Activated T-helper 1 cell treated with Interleukin-2 at 50 U/mL for 16 hours (primary cell): Measurements from ENCODE around the gene RMDN2.
"Not testable (repeated sequence)": the region's sequence is repeated elsewhere in the genome, so short reads cannot be mapped to it uniquely, and the experiment has no call there.

Experiments
- DNase-seq: peaks from one replicate; pipeline ENCODE4 v3.0.0-alpha.2; 2020; ENCODE audit warnings: low read depth

RMDN2 gene

DNA sequence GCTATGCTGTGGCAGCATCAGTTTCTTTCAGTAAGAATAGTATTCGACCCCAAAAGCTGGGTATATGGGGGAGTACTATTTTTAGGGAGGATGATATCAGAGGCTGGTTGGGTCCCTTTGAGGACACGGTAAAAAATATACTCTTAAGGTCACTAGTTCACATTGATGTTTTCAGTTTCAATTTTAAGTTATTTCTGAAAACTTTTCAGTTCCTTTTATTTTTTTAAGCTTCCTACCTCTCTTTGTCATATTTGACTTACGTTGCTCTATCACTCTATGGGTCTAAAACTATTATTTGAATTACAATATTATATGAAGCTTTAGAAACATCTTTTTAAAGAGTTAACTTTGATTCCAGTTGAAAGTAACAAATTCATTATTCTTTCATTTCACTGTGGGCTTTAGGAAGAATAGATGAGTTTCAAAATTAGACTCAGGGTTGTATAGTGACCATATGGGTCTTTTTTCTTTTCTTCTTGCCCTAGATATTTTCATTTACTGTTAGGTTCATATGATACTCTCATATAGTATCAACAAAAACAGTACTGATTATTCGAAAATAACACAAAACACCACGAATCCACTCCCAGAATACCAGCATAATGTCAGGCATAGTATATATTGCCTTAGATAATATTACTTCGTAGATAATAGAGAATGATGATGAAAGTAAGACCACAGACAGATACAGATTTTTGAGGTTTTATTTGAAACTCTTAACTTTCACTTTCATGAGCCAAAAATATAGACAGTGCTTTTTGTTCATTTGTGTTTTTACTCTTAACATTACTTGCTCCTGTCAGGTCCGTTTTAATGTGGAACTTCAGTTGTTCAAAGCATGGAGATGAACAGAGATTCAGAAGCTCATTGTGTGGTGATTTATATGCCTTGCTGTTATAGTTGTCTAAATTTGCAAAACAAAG is 9.8 kb downstream of the RMDN2 start:
- no peak for DNase-seq

DNA sequence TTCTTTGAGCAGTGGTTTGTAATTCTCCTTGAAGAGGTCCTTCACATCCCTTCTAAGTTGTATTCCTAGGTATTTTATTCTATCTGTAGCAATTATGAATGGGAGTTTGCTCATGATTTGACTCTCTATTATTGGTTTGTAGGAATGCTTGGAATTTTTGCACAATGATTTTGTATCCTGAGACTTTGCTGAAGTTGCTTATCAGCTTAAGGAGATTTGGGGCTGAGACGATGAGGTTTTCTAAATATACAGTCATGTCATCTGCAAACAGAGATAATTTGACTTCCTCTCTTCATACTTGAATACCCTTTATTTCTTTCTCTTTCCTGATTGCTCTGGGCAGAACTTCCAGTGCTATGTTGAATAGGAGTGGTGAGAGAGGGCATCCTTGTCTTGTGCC is 12.5 kb downstream of the RMDN2 start:
- DNase-seq: not testable (repeated sequence)

DNA sequence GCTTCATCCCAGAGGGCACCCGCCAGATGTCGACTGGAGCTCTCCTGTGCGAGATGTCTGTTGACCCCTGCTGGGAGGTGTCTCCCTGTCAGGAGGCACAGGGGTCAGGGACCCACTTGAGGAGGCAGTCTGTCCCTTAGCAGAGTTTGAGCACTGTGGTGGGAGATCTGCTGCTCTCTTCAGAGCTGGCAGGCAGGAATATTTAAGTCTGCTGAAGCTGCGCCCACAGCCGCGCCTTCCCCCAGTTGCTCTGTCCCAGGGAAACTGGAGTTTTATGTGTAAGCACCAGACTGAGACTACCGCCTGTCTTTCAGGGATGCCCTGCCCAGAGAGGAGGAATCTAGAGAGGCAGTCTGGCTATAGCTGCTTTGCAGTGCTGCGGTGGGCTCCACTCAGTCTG is 16.2 kb downstream of the RMDN2 start:
- DNase-seq: not testable (repeated sequence)

DNA sequence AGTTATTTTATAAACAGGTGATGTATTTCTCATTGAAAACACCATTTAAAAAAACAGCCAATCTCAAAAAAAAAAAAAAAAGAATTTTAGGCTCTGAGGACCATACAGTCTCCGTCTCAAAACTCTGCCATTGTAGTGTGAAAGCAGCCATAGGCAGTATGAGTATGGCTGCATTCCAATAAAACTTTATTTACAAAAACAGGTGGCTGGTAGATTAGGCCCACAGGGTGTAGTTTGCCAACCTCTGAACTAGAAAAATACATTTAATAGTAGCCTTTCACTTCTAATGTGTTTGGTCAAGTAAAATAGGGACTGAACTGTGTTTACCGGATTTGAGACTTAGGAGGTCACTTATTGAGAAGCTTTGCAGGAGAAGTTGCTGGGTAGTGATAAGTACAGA is 19.2 kb downstream of the RMDN2 start:
- no peak for DNase-seq

DNA sequence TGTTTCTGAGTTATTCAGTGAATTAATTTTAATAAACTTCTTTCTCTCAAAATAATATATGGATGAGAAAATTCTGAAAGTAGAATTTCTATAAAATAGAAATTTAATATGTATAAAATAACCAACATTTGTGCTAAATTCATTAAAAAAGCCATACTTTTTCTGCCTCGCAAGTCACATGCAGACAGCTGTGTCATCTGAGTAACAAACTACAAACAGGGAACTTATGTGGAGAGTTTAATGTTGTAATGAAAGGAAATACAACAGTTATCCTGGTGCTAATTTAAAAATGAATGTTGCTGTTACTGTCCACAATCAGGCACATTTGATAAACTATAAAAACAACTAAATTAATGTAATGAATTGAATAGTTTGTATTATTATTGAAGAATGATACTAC is 22.2 kb downstream of the RMDN2 start:
- no peak for DNase-seq

DNA sequence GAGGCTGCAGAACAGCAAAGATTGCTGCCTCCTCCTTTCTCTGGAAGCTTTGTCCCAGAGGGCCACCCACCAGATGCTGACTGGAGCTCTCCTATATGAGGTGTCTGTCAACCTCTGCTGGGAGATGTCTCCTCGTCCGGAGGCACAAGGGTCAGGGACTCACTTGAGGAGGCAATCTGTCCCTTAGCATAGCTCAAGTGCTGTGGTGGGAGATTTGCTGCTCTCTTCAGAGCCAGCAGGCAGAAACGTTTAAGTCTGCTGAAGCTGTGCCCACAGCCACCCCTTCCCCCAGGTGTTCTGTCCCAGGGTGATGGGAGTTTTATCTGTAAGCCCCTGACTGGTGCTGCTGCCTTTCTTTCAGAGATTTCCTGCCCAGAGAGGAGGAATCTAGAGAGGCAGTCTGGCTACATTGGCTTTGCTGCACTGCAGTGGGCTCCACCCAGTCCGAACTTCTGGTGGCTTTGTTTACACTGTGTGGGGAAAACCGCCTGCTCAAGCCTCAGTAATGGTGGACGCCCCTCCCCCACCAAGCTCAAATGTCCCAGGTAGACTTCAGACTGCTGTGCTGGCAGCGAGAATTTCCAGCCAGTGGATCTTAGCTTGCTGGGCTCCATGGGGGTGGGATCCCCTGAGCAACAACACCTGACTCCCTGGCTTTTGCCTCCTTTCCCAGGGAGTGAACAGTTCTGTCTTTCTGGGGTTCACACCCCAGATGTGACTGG is 37.1 kb downstream of the RMDN2 start:
- DNase-seq: not testable (repeated sequence)

DNA sequence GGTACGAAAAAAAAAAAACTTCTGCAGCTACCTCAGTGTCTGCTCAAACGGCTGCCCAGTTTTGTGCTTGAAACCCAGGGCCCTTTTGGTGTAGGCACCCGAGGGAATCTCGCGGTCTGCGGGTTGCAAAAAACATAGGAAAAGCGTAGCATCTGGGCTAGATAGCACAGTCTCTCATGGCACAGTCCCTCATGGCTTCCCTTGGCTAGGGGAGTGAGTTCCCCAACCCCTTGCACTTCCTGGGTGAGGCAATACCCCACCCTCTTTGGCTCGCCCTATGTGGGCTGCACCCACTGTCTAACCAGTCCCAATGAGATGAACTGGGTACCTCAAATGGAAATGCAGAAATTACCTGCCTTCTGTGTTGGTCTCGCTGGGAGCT is 37.6 kb downstream of the RMDN2 start:
- DNase-seq: not testable (repeated sequence)

DNA sequence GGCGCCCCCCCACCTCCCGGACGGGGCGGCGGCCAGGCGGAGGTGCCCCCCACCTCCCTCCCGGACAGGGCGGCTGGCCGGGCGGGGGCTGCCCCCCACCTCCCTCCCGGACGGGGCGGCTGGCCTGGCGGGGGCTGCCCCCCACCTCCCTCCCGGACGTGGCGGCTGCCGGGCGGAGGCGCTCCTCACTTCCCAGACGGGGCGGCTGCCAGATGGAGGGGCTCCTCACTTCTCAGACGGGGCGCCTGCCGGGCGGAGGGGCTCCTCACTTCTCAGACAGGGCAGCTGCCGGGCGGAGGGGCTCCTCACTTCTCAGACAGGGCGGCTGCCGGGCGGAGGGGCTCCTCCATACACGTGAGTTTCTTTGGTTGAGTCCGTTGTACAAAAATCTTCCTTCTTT is 38.8 kb downstream of the RMDN2 start:
- DNase-seq: not testable (repeated sequence)

DNA sequence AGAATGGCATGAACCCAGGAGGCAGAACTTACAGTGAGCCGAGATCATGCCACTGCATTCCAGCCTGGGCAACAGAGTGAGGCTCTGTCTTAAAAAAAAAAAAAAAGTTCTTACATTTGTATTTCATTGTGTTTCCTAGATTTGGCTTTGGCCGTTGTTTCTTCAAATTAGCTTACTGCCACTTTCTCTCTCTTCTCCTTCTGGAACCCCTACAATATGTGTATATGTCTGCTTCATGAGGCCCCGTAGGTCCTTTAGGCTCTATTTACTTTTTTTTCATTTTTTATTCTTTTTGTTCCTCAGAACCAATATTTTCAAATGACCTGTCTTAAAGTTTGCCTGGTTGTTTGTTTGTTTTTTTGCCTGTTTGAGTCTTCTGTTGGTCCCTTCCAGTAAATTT is 41.2 kb downstream of the RMDN2 start:
- DNase-seq: no peak

DNA sequence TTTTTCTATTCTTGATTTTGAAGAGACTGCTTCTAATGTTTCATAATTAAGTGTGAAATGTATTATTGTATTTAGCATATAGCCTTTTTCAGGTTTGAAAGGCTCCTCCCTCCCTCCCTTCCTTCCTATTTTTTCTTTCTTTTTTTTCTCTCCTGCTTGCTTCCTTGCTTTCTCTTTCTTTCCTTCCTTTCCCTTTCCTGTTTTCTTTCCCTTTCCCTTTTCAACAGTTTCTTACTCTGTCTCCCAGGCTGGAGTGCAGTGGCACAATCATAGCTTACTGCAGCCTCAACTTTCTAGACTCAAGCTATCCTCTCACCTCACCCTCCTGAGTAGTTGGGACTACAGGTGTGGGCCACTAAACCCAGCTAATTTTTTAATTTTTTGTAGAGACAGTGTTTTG is 44.6 kb downstream of the RMDN2 start:
- no peak for DNase-seq

DNA sequence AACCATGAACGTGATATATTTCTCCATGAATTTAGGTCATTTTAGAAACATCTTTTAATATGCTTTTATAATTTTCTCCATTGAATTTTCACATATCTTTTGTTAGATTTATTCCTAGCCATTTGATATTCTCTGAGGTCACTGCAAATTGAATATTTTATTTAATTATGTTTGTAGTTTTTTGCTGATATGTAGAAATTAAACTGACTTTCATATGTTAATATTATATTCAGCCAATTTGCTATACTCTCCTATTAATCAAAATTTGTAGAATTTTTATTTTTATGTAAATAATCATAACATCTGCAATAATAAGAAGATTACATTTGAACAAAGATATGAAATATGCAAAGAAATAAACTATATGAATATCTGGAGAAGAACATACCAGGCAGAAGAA is 46.9 kb downstream of the RMDN2 start:
- DNase-seq: no peak

DNA sequence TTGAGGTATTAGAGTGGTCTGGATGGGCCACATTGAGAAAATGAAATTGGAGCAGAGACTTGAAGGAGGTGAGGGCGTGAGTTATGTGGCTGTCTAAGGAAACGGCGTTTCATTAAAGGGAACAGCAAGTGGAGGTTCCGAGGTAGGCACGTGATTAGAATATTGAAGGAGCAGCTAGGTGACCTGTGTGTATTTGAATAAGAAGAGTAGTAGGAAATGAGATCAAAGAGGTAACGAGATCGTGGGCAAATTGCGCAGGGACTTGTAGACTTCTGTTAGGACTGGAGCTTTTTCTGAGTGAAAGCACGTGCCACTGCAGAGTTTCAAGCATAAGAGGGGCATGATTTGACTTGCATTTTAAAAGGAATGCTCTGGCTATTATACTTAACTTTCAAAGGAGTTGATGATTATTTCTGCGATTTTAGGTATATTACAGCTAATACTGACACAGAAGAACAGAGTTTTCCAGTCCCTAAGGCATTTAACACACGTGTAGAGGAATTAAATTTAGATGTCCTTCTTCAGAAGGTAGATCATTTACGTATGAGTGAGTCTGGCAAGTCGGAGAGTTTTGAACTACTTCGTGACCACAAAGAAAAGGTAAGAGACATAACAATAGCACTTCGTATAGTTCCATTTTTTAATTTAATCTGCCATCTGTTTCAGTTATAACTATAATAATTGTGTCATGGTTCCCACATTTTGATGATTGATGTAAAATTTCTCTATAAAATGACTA is 48.7 kb downstream of the RMDN2 start:
- DNase-seq: no peak

DNA sequence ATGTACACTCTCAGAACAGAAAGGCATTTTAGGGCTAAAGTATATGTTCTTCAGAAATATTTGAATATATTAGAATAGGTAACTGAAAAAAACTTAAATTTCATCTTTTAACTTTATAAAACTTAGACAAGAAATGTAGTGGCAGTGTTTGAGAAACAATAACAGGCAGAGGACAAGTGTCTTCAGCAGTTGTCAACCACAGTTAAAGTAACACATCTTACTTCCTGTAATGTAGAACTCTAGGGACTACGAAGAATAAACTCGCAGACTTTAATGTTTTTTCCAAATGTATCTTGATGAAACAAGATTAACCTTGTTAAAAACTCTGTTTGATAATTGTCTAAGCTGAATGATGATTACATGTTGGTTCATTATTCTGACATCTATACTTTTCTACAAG is 50.7 kb downstream of the RMDN2 start:
- DNase-seq: no peak

DNA sequence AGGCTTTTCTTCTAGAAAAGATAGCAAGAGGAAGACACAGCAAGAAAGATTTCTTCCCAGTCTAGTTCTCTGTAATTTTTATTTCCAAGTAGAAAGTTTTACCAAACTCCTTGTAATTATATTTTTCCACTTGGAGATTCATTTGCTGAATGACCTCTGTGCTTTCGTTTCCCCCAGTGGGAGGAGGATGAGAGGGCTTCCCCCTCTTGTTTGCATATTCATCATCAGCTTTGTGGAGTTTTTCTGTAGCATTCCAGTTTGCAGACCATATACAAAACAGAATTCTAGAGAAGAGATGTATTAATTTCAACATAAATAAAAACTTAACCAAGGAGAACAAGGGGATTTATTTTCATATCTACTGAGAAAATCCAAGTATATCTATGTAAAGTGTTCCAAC is 51.3 kb downstream of the RMDN2 start:
- no peak for DNase-seq

DNA sequence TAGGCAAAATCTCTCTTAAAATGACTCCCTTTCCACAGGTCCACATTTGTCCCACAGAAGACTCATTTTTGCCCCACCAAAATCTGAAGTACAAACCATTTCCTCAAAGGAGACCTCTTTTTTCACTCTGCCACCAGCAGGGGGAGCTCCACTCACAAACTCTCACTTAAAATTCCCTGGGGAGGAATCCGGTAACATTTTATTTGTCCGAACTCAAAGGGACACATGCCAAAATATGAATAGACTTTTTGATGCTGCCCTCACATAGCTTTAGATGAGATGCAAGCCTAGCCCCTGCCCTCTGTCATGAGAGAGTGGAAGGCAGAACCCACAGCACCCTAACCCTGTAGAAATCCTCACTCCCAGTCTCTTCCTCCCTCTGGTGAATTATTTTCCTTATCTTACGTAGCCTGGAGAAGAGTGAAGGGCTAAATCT is 57.1 kb downstream of the RMDN2 start:
- DNase-seq: peak; percentile 22

DNA sequence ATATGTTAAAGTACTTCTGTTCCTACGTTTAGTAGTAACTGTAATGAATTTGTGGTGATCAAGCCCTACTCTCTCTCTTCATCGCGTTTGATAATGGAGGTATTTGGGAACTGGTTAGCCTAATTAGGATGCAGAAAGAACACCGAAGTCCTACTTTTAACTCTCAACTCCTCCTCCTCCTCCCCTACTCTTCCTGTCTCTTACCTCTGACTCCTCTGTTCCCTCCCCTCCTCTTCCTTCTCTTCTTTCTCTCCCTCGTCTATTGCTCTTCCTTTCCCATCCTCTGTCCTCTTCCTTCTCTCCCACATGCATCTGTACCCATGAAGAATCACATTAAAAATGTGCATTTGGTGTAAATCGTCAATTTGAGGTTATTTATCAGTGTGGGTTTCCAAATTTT is 57.8 kb downstream of the RMDN2 start:
- no peak for DNase-seq

DNA sequence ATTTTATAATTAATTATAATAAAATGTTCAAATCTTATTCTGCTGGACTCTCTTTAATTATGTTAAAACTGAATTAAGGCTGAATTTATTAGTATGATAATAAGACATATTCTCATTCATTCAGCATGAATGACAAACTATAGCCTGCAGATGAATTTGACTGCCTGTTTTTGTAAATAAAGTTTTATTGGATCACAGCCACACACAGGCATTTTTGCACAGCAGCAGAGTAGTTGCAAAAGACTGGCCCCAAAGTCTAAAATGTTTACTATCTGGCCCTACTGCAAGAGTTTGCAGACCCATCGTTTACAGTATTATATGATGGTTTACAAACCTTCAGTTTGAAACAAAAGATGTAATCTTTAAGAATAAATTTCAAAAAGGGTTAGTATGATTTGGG is 58.6 kb downstream of the RMDN2 start:
- no peak for DNase-seq

DNA sequence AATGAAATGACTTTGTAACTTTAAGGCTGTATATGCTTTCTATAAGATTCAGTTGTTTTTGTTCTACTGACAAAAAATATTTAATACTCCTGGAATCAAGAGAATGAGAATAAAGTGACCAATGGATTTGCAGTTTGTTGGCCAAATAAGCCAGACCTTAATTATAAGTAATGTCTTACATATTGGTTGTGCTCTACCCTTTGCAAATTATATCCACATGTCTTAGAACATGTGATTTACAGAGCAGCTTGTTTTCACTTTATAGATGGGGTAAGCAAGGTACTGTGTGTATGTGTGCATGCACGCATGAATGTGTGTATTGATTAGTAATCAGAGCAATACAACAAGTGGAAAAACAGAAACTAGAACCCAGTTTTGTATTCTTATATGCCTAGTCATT is 59.1 kb downstream of the RMDN2 start:
- no peak for DNase-seq

DNA sequence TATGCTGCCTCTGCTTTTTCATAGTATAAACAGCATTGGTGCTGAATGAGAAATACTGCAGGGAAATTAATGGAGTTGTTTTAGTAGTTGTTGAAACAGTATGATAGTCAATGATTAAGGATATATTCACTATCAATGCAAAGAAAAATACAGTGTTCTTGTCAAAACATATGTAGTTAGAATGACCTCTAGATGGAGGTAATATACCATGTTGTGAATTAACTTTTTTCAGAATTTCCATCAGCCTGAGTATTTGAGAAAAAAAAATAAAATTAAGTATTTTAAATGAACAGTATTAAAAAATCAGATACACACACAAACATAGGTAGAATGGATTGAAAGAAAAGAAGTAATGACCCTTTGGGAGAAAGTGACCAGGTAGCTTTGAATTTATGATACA is 59.5 kb downstream of the RMDN2 start:
- DNase-seq: no peak

DNA sequence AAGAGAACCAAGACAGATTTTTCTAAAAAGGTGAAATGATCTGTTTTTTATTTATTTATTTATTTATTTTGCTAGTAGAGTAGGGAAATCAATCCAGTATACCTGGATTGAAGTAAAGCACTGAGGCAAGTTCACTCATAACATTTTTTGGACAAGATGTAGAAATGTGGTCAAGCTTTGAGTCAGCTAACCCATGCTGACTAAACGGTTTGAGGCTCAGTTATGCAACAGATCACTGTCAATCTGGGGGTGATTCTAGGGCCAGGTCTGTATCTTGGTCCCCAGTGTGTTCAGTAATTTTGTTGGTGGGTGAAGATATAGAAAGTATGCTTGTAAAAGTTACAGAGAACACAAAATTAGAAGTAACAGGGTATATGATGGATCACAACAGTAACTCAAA is 60.2 kb downstream of the RMDN2 start:
- DNase-seq: no peak

DNA sequence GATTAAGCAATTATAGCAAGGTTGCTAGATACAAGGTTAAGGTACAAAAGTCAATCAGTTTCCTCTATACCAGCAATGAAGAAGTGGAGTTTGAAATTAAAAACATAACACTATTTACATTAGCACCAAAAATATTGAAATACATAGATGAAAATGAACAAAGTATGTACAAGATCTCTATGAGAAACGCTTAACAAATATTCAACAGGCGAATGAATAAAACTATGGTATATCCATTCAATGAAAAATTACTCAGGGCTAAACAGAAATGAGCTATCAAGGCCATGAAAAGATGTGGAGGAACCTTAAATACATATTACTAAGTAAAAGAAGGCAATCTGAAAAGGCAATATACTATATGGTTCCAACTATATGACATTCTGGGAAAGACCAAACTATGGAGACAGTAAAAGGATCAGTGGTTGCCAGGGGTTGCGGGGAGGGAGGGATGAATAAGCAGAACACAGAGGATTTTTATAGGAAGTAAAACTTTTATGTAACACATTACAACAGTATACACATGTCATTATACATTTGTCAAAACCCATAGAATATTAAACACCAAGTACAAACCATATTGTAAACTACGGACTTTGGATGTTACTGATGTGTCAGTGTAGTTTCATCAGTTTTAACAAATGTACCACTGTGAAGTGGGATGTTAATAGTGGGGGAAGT is 62.1 kb downstream of the RMDN2 start:
- DNase-seq: no peak

DNA sequence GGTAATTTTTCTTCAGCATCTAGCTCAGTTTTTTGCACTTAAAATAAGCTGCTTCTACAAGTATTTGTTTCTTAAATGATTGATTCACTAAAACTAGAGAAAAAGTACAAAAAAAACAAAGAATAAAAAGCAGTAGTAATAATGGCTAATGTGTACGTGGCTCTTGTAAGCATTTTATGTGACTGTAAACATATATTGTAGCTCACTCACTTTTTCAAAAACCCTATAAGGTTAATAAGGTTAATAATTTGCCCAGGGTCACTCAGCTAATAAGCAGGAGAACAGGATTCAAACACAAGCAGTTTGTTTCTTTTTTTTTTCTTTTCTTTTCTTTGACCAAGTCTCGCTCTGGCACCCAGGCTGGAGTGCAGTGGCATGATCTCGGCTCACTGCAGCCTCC is 67.5 kb downstream of the RMDN2 start:
- DNase-seq: no peak
